ENCODE results near the gene ARNT2. TPM values are rescaled to one million over a fixed set of nuclear protein-coding genes. Genes with fewer than 3 reads are reported as not detected.

The ARNT2 gene
- polyA plus RNA-seq, 3 donors, result 58.3 to 63.3 (median 59.3) TPM

GRCh38 chr15:80576519-80577090, 172.4 kb downstream of the ARNT2 start:
- DNase-seq (ENCODE audit: extremely low read depth in 1 of 11, low read depth in 9 of 11, low spot score in 4 of 11), result no peak

GRCh38 chr15:80577552-80578205, 173.5 kb downstream of the ARNT2 start:
- DNase-seq (ENCODE audit: extremely low read depth in 1 of 11, low read depth in 9 of 11, low spot score in 4 of 11), result no peak

GRCh38 chr15:80578206-80578595, 174.0 kb downstream of the ARNT2 start:
- DNase-seq (ENCODE audit: extremely low read depth in 1 of 11, low read depth in 9 of 11, low spot score in 4 of 11), result no peak

GRCh38 chr15:80578871-80579270, 174.7 kb downstream of the ARNT2 start:
- DNase-seq (ENCODE audit: extremely low read depth in 1 of 11, low read depth in 9 of 11, low spot score in 4 of 11), result no peak

- DNase-seq (ENCODE audit: extremely low read depth in 1 of 11, low read depth in 9 of 11, low spot score in 4 of 11), result no peak
These were observed 175.4 kb downstream of the ARNT2 start for GRCh38 chr15:80579611-80580010.

- no peak for DNase-seq (ENCODE audit: extremely low read depth in 1 of 11, low read depth in 9 of 11, low spot score in 4 of 11)
These were observed 175.9 kb downstream of the ARNT2 start for GRCh38 chr15:80580106-80580505.

GRCh38 chr15:80580536-80581260, 176.5 kb downstream of the ARNT2 start:
- no peak for DNase-seq (ENCODE audit: extremely low read depth in 1 of 11, low read depth in 9 of 11, low spot score in 4 of 11)

- no peak for DNase-seq (ENCODE audit: extremely low read depth in 1 of 11, low read depth in 9 of 11, low spot score in 4 of 11)
These were observed 177.8 kb downstream of the ARNT2 start for GRCh38 chr15:80581976-80582375.

GRCh38 chr15:80582816-80583423, 178.7 kb downstream of the ARNT2 start:
- no peak for DNase-seq (ENCODE audit: extremely low read depth in 1 of 11, low read depth in 9 of 11, low spot score in 4 of 11)

- DNase-seq (ENCODE audit: extremely low read depth in 1 of 11, low read depth in 9 of 11, low spot score in 4 of 11), result no peak
These were observed 180.4 kb downstream of the ARNT2 start for GRCh38 chr15:80584561-80584964.

- DNase-seq (ENCODE audit: extremely low read depth in 1 of 11, low read depth in 9 of 11, low spot score in 4 of 11), result no peak
These were observed 180.9 kb downstream of the ARNT2 start for GRCh38 chr15:80584973-80585525.

- DNase-seq (ENCODE audit: extremely low read depth in 1 of 11, low read depth in 9 of 11, low spot score in 4 of 11), result no peak
These were observed 181.4 kb downstream of the ARNT2 start for GRCh38 chr15:80585544-80586018.

GRCh38 chr15:80586161-80586560, 182.0 kb downstream of the ARNT2 start:
- DNase-seq (ENCODE audit: extremely low read depth in 1 of 11, low read depth in 9 of 11, low spot score in 4 of 11), result no peak

- no peak for DNase-seq (ENCODE audit: extremely low read depth in 1 of 11, low read depth in 9 of 11, low spot score in 4 of 11)
These were observed 182.8 kb downstream of the ARNT2 start for GRCh38 chr15:80587007-80587406.

- DNase-seq (ENCODE audit: extremely low read depth in 1 of 11, low read depth in 9 of 11, low spot score in 4 of 11), result no peak
These were observed 183.8 kb downstream of the ARNT2 start for GRCh38 chr15:80587816-80588456.

- DNase-seq (ENCODE audit: extremely low read depth in 1 of 11, low read depth in 9 of 11, low spot score in 4 of 11), result no peak
These were observed 184.6 kb downstream of the ARNT2 start for GRCh38 chr15:80588801-80589200.

- DNase-seq (ENCODE audit: extremely low read depth in 1 of 11, low read depth in 9 of 11, low spot score in 4 of 11), result no peak
These were observed 186.7 kb downstream of the ARNT2 start for GRCh38 chr15:80590761-80591355.

- no peak for DNase-seq (ENCODE audit: extremely low read depth in 1 of 11, low read depth in 9 of 11, low spot score in 4 of 11)
These were observed 187.3 kb downstream of the ARNT2 start for GRCh38 chr15:80591471-80591870.

Measured in renal cortex interstitium (tissue), 11 donors.